MM.1S (cell line): ENCODE results near the gene NKG7.

Source experiments
- EZH2phosphoT487 ChIP-seq: fragments of 300-600 bp; sonication (generic); IDR thresholded peaks from 2 replicates; pipeline ENCODE4 v1.6.1; 2018; ENCODE audit warnings: antibody characterized with exemption, low read length
- TF ChIP-seq, protein P1 (sequence below): fragments of 300-600 bp; sonication (generic); IDR thresholded peaks from 2 replicates; pipeline ENCODE4 v1.5.1; 2016; ENCODE audit warnings: antibody characterized with exemption, low read length, mixed read lengths

DNA sequence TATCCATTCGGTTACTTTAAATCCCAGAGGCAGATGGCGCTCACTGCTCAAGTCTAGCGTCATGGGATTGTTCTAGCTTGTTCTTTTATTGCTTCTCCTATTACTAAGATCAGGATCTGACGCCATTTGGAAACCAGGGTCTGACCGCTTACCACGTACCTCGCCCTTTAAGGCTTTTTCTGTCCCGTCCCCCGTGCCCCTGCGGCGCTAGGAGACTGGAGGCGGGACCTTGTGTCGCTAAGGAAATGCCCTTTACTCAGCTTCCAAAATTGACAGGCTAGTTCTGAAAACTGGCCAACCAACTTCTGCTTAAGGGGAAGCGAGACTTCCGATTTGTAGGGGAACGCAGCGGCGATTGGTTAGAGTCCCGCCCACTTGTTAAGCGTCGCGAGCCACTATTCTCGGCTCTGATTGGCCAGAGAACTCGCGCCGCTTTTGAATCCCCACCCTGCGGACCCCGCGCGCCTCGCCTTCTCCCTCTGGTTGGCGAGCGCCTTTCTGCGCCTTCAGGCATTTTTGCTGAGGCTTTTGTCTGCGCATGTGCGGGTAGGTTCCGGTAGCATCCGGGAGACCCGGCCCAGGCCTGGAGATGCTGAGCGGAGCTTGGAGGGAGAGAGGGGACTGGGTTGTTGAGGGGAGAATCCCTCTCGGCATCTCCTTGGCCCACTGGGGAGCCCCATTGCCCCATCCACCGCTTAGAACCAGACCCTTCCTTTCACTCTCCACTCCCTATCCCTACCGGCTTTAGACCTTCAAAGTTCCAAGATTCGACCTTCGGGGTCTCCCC lies 21.8 kb upstream of the NKG7 start:
- no peak for TF ChIP-seq EZH2phosphoT487
- TF ChIP-seq, protein P1, sequence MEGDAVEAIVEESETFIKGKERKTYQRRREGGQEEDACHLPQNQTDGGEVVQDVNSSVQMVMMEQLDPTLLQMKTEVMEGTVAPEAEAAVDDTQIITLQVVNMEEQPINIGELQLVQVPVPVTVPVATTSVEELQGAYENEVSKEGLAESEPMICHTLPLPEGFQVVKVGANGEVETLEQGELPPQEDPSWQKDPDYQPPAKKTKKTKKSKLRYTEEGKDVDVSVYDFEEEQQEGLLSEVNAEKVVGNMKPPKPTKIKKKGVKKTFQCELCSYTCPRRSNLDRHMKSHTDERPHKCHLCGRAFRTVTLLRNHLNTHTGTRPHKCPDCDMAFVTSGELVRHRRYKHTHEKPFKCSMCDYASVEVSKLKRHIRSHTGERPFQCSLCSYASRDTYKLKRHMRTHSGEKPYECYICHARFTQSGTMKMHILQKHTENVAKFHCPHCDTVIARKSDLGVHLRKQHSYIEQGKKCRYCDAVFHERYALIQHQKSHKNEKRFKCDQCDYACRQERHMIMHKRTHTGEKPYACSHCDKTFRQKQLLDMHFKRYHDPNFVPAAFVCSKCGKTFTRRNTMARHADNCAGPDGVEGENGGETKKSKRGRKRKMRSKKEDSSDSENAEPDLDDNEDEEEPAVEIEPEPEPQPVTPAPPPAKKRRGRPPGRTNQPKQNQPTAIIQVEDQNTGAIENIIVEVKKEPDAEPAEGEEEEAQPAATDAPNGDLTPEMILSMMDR, result no peak
